PC-3 (cell line): ENCODE results near the gene RAET1L.

ENCODE experiments used
- CTCF ChIP-seq: fragments of 300-600 bp; sonication (generic); conservative IDR thresholded peaks from 2 replicates; pipeline ENCODE4 v1.5.1; 2017; ENCODE audit warnings: antibody characterized with exemption, low read depth, mild to moderate bottlenecking, low read length
- EZH2 ChIP-seq: fragments of 300-600 bp; sonication (generic); IDR thresholded peaks from one replicate; pipeline ENCODE4 v1.6.1; 2017; ENCODE audit warnings: antibody characterized with exemption, mild to moderate bottlenecking, low read length; ENCODE audit not compliant: unreplicated experiment

GRCh38 chr6:149979293-149979692 is 46.0 kb downstream of the RAET1L start:
- TF ChIP-seq EZH2 (no peak), CTCF (no peak)
